ENCODE results near the gene UMAD1.
"Not testable (repeated sequence)": the region's sequence is repeated elsewhere in the genome, so short reads cannot be mapped to it uniquely, and the experiment has no call there.

Gene UMAD1

GRCh38 chr7:7810826-7811225 lies 170.3 kb downstream of the UMAD1 start:
- no peaks in the 10 kb centered on the region for H3K9me3 ChIP-seq (ENCODE audit: insufficient read depth, low read depth, low read length)
- no peaks in the 10 kb centered on the region for H3K4me1 ChIP-seq (ENCODE audit: insufficient read depth, low read length)
- H3K27me3 ChIP-seq (ENCODE audit: insufficient read depth, low read length): no peaks in the 10 kb centered on the region
- no peak overlapping the region for H3K27ac ChIP-seq (ENCODE audit: low read length)
- H3K9ac ChIP-seq (ENCODE audit: low read depth, low read length): no peak overlapping the region
- no peak overlapping the region for H3K4me3 ChIP-seq (ENCODE audit: low read length)
- no peaks in the 10 kb centered on the region for H3K36me3 ChIP-seq (ENCODE audit: insufficient read depth, low read depth, low read length)

GRCh38 chr7:7812112-7812511 lies 171.6 kb downstream of the UMAD1 start:
- no peak overlapping the region for H3K9ac ChIP-seq (ENCODE audit: low read depth, low read length)
- no peaks in the 10 kb centered on the region for H3K27me3 ChIP-seq (ENCODE audit: insufficient read depth, low read length)
- H3K9me3 ChIP-seq (ENCODE audit: insufficient read depth, low read depth, low read length): no peaks in the 10 kb centered on the region
- H3K4me1 ChIP-seq (ENCODE audit: insufficient read depth, low read length): no peaks in the 10 kb centered on the region
- H3K36me3 ChIP-seq (ENCODE audit: insufficient read depth, low read depth, low read length): no peaks in the 10 kb centered on the region
- no peak overlapping the region for H3K27ac ChIP-seq (ENCODE audit: low read length)
- no peak overlapping the region for H3K4me3 ChIP-seq (ENCODE audit: low read length)

GRCh38 chr7:7815395-7815794 lies 174.8 kb downstream of the UMAD1 start:
- Histone ChIP-seq H3K4me1 (ENCODE audit: insufficient read depth, low read length) (peaks cover 3% of the 10 kb centered on the region), H3K27me3 (ENCODE audit: insufficient read depth, low read length) (no peaks in the 10 kb centered on the region), H3K9me3 (ENCODE audit: insufficient read depth, low read depth, low read length) (no peaks in the 10 kb centered on the region), H3K36me3 (ENCODE audit: insufficient read depth, low read depth, low read length) (no peaks in the 10 kb centered on the region), H3K27ac (ENCODE audit: low read length) (no peak overlapping the region), H3K9ac (ENCODE audit: low read depth, low read length) (no peak overlapping the region), H3K4me3 (ENCODE audit: low read length) (no peak overlapping the region)

GRCh38 chr7:7816084-7816483 lies 175.5 kb downstream of the UMAD1 start:
- peaks cover 10% of the 10 kb centered on the region for H3K4me1 ChIP-seq (ENCODE audit: insufficient read depth, low read length)
- no peak overlapping the region for H3K9ac ChIP-seq (ENCODE audit: low read depth, low read length)
- H3K4me3 ChIP-seq (ENCODE audit: low read length): no peak overlapping the region

GRCh38 chr7:7816816-7817536 lies 176.4 kb downstream of the UMAD1 start:
- no peak overlapping the region for H3K27ac ChIP-seq (ENCODE audit: low read length)
- H3K9me3 ChIP-seq (ENCODE audit: insufficient read depth, low read depth, low read length): no peaks in the 10 kb centered on the region
- no peak overlapping the region for H3K4me3 ChIP-seq (ENCODE audit: low read length)

More at GRCh38 chr7:7816084-7816483, 175.5 kb downstream of the UMAD1 start:
- H3K36me3 ChIP-seq (ENCODE audit: insufficient read depth, low read depth, low read length): no peaks in the 10 kb centered on the region
- no peaks in the 10 kb centered on the region for H3K27me3 ChIP-seq (ENCODE audit: insufficient read depth, low read length)
- no peak overlapping the region for H3K27ac ChIP-seq (ENCODE audit: low read length)
- no peaks in the 10 kb centered on the region for H3K9me3 ChIP-seq (ENCODE audit: insufficient read depth, low read depth, low read length)

GRCh38 chr7:7817748-7818147 lies 177.2 kb downstream of the UMAD1 start:
- H3K4me3 ChIP-seq (ENCODE audit: low read length): no peak overlapping the region
- H3K27ac ChIP-seq (ENCODE audit: low read length): no peak overlapping the region
- H3K9me3 ChIP-seq (ENCODE audit: insufficient read depth, low read depth, low read length): no peaks in the 10 kb centered on the region
- no peak overlapping the region for H3K9ac ChIP-seq (ENCODE audit: low read depth, low read length)
- no peaks in the 10 kb centered on the region for H3K27me3 ChIP-seq (ENCODE audit: insufficient read depth, low read length)
- H3K4me1 ChIP-seq (ENCODE audit: insufficient read depth, low read length): peaks cover 24% of the 10 kb centered on the region
- H3K36me3 ChIP-seq (ENCODE audit: insufficient read depth, low read depth, low read length): no peaks in the 10 kb centered on the region

More at GRCh38 chr7:7816816-7817536, 176.4 kb downstream of the UMAD1 start:
- H3K9ac ChIP-seq (ENCODE audit: low read depth, low read length): no peak overlapping the region
- no peaks in the 10 kb centered on the region for H3K27me3 ChIP-seq (ENCODE audit: insufficient read depth, low read length)
- H3K4me1 ChIP-seq (ENCODE audit: insufficient read depth, low read length): peaks cover 16% of the 10 kb centered on the region
- no peaks in the 10 kb centered on the region for H3K36me3 ChIP-seq (ENCODE audit: insufficient read depth, low read depth, low read length)

- H3K9ac ChIP-seq (ENCODE audit: low read depth, low read length); H3K4me3 ChIP-seq (ENCODE audit: low read length); H3K27me3 ChIP-seq (ENCODE audit: insufficient read depth, low read length); H3K36me3 ChIP-seq (ENCODE audit: insufficient read depth, low read depth, low read length); H3K9me3 ChIP-seq (ENCODE audit: insufficient read depth, low read depth, low read length); H3K27ac ChIP-seq (ENCODE audit: low read length): not testable (repeated sequence)
- peaks cover 27% of the 10 kb centered on the region for H3K4me1 ChIP-seq (ENCODE audit: insufficient read depth, low read length)
These were observed 177.6 kb downstream of the UMAD1 start for GRCh38 chr7:7818179-7818578.

GRCh38 chr7:7819442-7820247 lies 179.1 kb downstream of the UMAD1 start:
- peaks cover 36% of the 10 kb centered on the region for H3K4me1 ChIP-seq (ENCODE audit: insufficient read depth, low read length)
- no peak overlapping the region for H3K27ac ChIP-seq (ENCODE audit: low read length)
- H3K9ac ChIP-seq (ENCODE audit: low read depth, low read length): no peak overlapping the region
- H3K27me3 ChIP-seq (ENCODE audit: insufficient read depth, low read length): no peaks in the 10 kb centered on the region
- no peak overlapping the region for H3K4me3 ChIP-seq (ENCODE audit: low read length)
- H3K36me3 ChIP-seq (ENCODE audit: insufficient read depth, low read depth, low read length): no peaks in the 10 kb centered on the region
- no peaks in the 10 kb centered on the region for H3K9me3 ChIP-seq (ENCODE audit: insufficient read depth, low read depth, low read length)

- Histone ChIP-seq H3K4me3 (ENCODE audit: low read length) (peak overlapping the region; percentile 49; the same call in 1 of the 2 replicates), H3K27ac (ENCODE audit: low read length) (no peak overlapping the region), H3K36me3 (ENCODE audit: insufficient read depth, low read depth, low read length) (no peaks in the 10 kb centered on the region), H3K9me3 (ENCODE audit: insufficient read depth, low read depth, low read length) (no peaks in the 10 kb centered on the region; the same call in 1 of the 2 replicates), H3K27me3 (ENCODE audit: insufficient read depth, low read length) (no peaks in the 10 kb centered on the region), H3K4me1 (ENCODE audit: insufficient read depth, low read length) (peaks cover 36% of the 10 kb centered on the region), H3K9ac (ENCODE audit: low read depth, low read length) (no peak overlapping the region; the same call in 1 of the 2 replicates)
These were observed 179.9 kb downstream of the UMAD1 start for GRCh38 chr7:7820409-7820808.

- no peaks in the 10 kb centered on the region for H3K36me3 ChIP-seq (ENCODE audit: insufficient read depth, low read depth, low read length)
- H3K4me3 ChIP-seq (ENCODE audit: low read length): peak overlapping the region; percentile 49; the same call in 1 of the 2 replicates
- H3K4me1 ChIP-seq (ENCODE audit: insufficient read depth, low read length): peaks cover 36% of the 10 kb centered on the region
- no peak overlapping the region for H3K27ac ChIP-seq (ENCODE audit: low read length)
- no peaks in the 10 kb centered on the region for H3K27me3 ChIP-seq (ENCODE audit: insufficient read depth, low read length)
- H3K9ac ChIP-seq (ENCODE audit: low read depth, low read length): no peak overlapping the region; the same call in 1 of the 2 replicates
- no peaks in the 10 kb centered on the region; the same call in 1 of the 2 replicates for H3K9me3 ChIP-seq (ENCODE audit: insufficient read depth, low read depth, low read length)
These were observed 180.4 kb downstream of the UMAD1 start for GRCh38 chr7:7820939-7821338.

- Histone ChIP-seq H3K4me3 (ENCODE audit: low read length) (no peak overlapping the region), H3K4me1 (ENCODE audit: insufficient read depth, low read length) (peaks cover 36% of the 10 kb centered on the region), H3K36me3 (ENCODE audit: insufficient read depth, low read depth, low read length) (no peaks in the 10 kb centered on the region), H3K27me3 (ENCODE audit: insufficient read depth, low read length) (no peaks in the 10 kb centered on the region), H3K9ac (ENCODE audit: low read depth, low read length) (no peak overlapping the region), H3K9me3 (ENCODE audit: insufficient read depth, low read depth, low read length) (no peaks in the 10 kb centered on the region; the same call in 1 of the 2 replicates), H3K27ac (ENCODE audit: low read length) (no peak overlapping the region)
These were observed 181.0 kb downstream of the UMAD1 start for GRCh38 chr7:7821517-7821916.

GRCh38 chr7:7825294-7825693 lies 184.7 kb downstream of the UMAD1 start:
- H3K36me3 ChIP-seq (ENCODE audit: insufficient read depth, low read depth, low read length); H3K4me3 ChIP-seq (ENCODE audit: low read length); H3K9ac ChIP-seq (ENCODE audit: low read depth, low read length); H3K27me3 ChIP-seq (ENCODE audit: insufficient read depth, low read length); H3K27ac ChIP-seq (ENCODE audit: low read length); H3K9me3 ChIP-seq (ENCODE audit: insufficient read depth, low read depth, low read length): not testable (repeated sequence)
- peaks cover 33% of the 10 kb centered on the region for H3K4me1 ChIP-seq (ENCODE audit: insufficient read depth, low read length)
